Fibroblast of lung (primary cell): ENCODE results near the gene CDH4.

Experiments
- CTCF ChIP-seq, 2 donors: IDR thresholded peaks in 1 of 2; conservative IDR thresholded peaks in 1 of 2; 1 replicate in 1 of 2; 2 replicates in 1 of 2; pipeline ENCODE4 v1.5.1; 2011 to 2012; ENCODE audit warnings: low read length in 2 of 2, control low read depth in 1 of 2, inconsistent platforms in 1 of 2, low read depth in 1 of 2, mild to moderate bottlenecking in 1 of 2
- EZH2 ChIP-seq: IDR thresholded peaks from 2 replicates; pipeline ENCODE4 v1.5.1; 2012; ENCODE audit warnings: low read length, control low read depth, mild to moderate bottlenecking; ENCODE audit errors: missing control alignments

DNA sequence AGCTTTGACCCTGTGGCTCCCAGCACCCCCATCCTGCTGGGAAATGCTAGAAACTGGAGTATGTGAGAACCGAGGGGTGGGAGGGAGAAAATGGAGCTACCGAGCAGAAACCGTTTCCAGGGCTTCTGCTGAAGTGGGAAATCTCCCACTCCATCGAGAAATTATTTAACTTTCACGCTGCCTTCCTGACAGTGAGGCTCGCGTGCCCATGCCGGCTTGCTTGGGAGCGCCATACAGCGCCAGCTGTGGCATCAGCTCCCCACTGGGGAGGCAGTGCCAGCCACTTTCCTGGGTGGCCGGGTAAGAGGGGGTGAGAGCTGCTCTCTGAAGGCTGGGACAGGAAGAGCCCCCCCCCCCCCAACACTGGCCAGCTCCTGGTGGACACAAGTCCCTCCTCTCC is 544.7 kb downstream of the CDH4 start:
- TF ChIP-seq CTCF (conservative IDR thresholded peaks at IDR 0.05 in 1 of 2, IDR thresholded peaks at IDR 0.05 in 1 of 2; ENCODE audit: low read depth in 1 of 2, low read length in 2 of 2) (no peak), EZH2 (no peak)
